Neural crest cell (in vitro differentiated cells): ENCODE measurements around the gene DOK5. TPM values are rescaled to one million over a fixed set of nuclear protein-coding genes. Genes with fewer than 3 reads are reported as not detected.

Experiments used
- DNase-seq: peaks from one replicate; pipeline ENCODE4 v3.0.0; 2021; ENCODE audit warnings: low read depth, mixed read lengths, low spot score
- H3K27ac Mint-ChIP-seq: one replicate; pipeline ENCODE4 v1.8.0; 2021; ENCODE audit warnings: mild to moderate bottlenecking, mixed read lengths; ENCODE audit not compliant: unreplicated experiment
- H3K27me3 Mint-ChIP-seq: 2 replicates; pipeline ENCODE4 v1.8.0; 2021; ENCODE audit warnings: low read depth, mild to moderate bottlenecking, mixed read lengths
- H3K36me3 Mint-ChIP-seq: 2 replicates; pipeline ENCODE4 v1.8.0; 2021; ENCODE audit warnings: low read depth, mild to moderate bottlenecking, mixed read lengths
- H3K4me1 Mint-ChIP-seq: 2 replicates; pipeline ENCODE4 v1.8.0; 2021; ENCODE audit warnings: mixed read lengths
- H3K4me3 Mint-ChIP-seq: one replicate; pipeline ENCODE4 v1.8.0; 2021; ENCODE audit warnings: mild to moderate bottlenecking, mixed read lengths
- H3K9me3 Mint-ChIP-seq: 2 replicates; pipeline ENCODE4 v1.8.0; 2021; ENCODE audit warnings: mixed read lengths
- total RNA-seq: library from RNA; stranded (reverse); gene quantifications from 2 replicates; pipeline ENCODE4 v1.2.1, GENCODE V29; 2021
- TF ChIP-seq, protein P1 (sequence below): fragments of 200-600 bp; sonication (generic); conservative IDR thresholded peaks from 2 replicates; pipeline ENCODE4 v1.5.0; 2021; ENCODE audit warnings: antibody characterized with exemption, mild to moderate bottlenecking

Gene DOK5
- total RNA-seq, 1 donor from 2014 or later: 4.4 TPM

DNA sequence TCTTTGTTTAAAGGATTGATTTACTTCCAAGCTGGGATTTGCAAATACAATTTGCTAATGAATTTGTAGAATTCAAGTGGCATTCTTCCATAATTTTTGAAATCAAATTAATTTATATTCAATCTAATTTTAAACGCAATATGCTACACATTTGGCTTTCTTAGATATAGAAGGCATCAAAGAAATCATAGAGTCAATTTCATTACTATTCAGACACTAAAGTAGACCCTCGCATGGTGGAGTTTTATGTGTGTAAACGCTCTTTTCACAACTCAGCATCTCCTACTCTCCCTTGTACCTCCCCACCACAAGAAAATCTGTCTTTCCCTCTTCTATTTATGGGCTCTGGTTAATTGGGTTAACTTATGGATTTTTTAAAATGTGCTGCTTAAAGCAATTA lies 144.3 kb downstream of the DOK5 start:
- Mint-ChIP-seq H3K27me3 (no peaks in the 10 kb centered on the region), H3K27ac (no peak overlapping the region), H3K36me3 (no peaks in the 10 kb centered on the region), H3K9me3 (no peaks in the 10 kb centered on the region), H3K4me3 (no peak overlapping the region), H3K4me1 (peaks cover 36% of the 10 kb centered on the region)
- no peak for DNase-seq
- TF ChIP-seq, protein P1, sequence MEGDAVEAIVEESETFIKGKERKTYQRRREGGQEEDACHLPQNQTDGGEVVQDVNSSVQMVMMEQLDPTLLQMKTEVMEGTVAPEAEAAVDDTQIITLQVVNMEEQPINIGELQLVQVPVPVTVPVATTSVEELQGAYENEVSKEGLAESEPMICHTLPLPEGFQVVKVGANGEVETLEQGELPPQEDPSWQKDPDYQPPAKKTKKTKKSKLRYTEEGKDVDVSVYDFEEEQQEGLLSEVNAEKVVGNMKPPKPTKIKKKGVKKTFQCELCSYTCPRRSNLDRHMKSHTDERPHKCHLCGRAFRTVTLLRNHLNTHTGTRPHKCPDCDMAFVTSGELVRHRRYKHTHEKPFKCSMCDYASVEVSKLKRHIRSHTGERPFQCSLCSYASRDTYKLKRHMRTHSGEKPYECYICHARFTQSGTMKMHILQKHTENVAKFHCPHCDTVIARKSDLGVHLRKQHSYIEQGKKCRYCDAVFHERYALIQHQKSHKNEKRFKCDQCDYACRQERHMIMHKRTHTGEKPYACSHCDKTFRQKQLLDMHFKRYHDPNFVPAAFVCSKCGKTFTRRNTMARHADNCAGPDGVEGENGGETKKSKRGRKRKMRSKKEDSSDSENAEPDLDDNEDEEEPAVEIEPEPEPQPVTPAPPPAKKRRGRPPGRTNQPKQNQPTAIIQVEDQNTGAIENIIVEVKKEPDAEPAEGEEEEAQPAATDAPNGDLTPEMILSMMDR: no peak

GRCh38 chr20:54620611-54621010 lies 145.2 kb downstream of the DOK5 start:
- TF ChIP-seq, protein P1: no peak
- H3K4me1 Mint-ChIP-seq: peaks cover 45% of the 10 kb centered on the region
- H3K36me3 Mint-ChIP-seq: no peaks in the 10 kb centered on the region
- no peaks in the 10 kb centered on the region for H3K9me3 Mint-ChIP-seq
- H3K27me3 Mint-ChIP-seq: no peaks in the 10 kb centered on the region
- H3K4me3 Mint-ChIP-seq: no peak overlapping the region
- DNase-seq: no peak
- H3K27ac Mint-ChIP-seq: no peak overlapping the region

DNA sequence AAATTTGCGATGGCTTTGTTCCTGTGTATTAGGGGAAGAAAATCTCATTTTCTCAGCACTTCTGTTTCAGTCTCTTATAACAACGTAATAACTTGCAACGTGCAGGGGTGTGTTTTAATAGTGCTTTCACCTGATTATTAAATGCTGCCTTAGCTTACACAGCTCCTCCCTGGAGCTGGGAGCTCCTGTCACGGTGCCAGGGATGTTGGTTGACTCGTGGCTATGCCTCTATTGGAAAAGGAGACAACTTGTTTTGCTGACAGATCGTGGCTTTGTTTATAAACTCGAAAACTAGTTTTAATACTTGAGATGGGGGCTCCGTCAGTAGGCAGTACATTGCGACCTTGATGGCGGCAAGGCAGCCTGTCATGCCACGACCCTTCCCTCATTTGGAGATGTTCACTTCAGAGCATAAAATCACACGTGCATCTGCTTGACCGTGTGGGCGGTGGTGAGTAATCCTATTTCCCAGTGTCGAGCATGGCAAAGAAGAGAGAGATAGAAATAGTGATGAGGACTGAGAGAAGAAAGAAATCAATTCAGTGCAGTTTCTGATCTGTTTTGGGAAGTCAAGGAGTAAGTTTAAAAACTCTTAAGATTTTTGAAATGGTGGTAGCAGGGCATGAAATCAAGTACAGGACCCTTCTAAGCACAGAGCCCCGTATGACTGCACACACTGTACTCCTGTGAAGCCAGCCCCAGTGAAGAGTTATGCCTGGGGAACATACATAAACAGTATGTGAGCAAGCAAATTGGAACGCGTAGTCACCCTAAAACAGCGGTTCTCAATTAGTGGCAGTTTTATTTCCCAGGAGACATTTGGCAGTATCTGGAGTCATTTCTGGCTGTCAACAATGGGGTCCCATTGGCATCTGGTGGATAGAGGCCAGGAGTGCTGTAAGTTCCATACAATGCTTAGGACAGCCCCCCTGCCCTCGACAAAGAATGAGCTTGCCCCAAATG lies 147.2 kb downstream of the DOK5 start:
- no peak overlapping the region for H3K4me3 Mint-ChIP-seq
- H3K27ac Mint-ChIP-seq: peak overlapping the region; percentile 47
- no peaks in the 10 kb centered on the region for H3K36me3 Mint-ChIP-seq
- no peaks in the 10 kb centered on the region for H3K9me3 Mint-ChIP-seq
- TF ChIP-seq, protein P1: no peak
- no peak for DNase-seq
- H3K4me1 Mint-ChIP-seq: peaks cover 49% of the 10 kb centered on the region
- no peaks in the 10 kb centered on the region for H3K27me3 Mint-ChIP-seq

DNA sequence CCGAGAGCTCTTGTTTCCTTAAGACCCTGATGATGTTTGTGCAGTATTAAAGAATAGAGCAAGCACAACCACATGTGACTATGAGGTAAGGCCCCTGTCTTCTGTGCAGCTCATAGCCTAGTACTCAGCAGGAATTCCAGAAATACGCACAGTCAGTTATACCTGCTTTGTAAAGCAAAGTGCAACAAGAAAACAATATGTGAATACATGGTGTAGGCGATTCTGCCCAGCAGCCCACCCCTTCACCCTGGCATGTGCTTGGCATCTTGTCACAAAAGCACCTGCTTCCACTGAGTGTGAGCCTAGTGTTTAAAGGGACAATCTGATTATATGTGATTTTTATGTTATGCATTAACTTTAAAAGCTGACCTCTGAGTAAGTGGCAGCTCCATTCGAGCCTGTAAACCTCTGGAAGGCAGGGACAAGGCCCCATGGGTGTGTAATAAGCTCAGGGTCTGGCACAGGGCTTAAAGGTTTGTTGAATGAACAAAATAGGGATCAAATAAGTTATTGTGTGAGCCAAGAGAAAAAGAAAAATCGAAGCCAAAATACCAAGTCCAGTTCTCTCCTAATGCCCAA lies 148.7 kb downstream of the DOK5 start:
- Mint-ChIP-seq H3K4me1 (peaks cover 46% of the 10 kb centered on the region), H3K9me3 (no peaks in the 10 kb centered on the region), H3K27ac (peak overlapping the region; percentile 85), H3K27me3 (no peaks in the 10 kb centered on the region), H3K36me3 (no peaks in the 10 kb centered on the region), H3K4me3 (peak overlapping the region; percentile 18)
- DNase-seq: no peak
- TF ChIP-seq, protein P1: no peak

DNA sequence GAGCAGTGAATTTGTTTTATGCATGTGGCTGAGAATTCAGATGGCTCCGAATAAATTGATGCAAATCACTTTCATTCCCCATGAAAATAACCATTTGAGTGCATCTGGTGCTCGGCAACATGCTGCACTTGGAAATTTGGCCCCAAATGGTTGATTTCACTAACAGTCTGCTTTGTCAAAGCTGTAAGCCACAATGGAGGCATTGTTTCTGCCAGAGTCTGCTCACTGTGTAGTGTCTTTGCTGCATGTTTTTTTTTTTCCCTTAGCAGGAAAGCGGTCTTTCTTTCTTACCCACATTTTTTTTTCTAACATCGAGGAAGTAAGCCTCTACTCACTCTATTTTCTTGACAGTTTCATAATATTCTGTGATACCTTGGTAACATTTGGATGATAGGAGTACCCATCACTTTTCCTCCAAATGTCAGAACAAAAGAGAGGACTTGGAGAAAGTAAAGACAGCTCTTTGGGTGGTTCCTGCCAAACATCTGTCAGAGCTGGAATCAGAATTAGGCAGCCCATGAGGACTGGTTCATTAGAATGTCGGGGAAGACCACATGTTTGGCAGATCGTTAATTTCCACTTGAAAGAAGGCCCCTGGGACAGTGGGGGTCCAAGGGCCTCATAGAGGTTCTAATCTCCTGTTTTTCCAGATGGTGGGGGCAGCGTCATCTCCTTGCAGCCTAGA lies 149.5 kb downstream of the DOK5 start:
- Mint-ChIP-seq H3K27ac (peak overlapping the region; percentile 85), H3K27me3 (no peaks in the 10 kb centered on the region), H3K9me3 (no peaks in the 10 kb centered on the region), H3K4me1 (peaks cover 40% of the 10 kb centered on the region), H3K36me3 (no peaks in the 10 kb centered on the region), H3K4me3 (peak overlapping the region; percentile 47)
- TF ChIP-seq, protein P1: no peak
- DNase-seq: no peak
